Measurements from ENCODE around the gene DLL3. TPM values are rescaled to one million over a fixed set of nuclear protein-coding genes. Genes with fewer than 3 reads are reported as not detected.

The DLL3 gene
- total RNA-seq, 4 donors from 2014 or later, result 0.10 TPM; not detected in 3

- 91 to 95% methylated on average over 7 of the region's 7 CpGs for WGBS, 2 donors
- H3K4me3 ChIP-seq (ENCODE audit: low read depth, poor library complexity, severe bottlenecking), result no peak overlapping the region
- TF ChIP-seq CTCF (IDR thresholded peaks at IDR 0.05) (no peak), POLR2A (IDR thresholded peaks at IDR 0.05) (no peak)
- no peak for DNase-seq (ENCODE audit: low spot score in 2 of 2)
- intact Hi-C loops (cut with DNase I; ENCODE audit: low total_unique reads), result no loop called here
These were observed 30.8 kb upstream of the DLL3 start for GRCh38 chr19:39467941-39468340.

DNA sequence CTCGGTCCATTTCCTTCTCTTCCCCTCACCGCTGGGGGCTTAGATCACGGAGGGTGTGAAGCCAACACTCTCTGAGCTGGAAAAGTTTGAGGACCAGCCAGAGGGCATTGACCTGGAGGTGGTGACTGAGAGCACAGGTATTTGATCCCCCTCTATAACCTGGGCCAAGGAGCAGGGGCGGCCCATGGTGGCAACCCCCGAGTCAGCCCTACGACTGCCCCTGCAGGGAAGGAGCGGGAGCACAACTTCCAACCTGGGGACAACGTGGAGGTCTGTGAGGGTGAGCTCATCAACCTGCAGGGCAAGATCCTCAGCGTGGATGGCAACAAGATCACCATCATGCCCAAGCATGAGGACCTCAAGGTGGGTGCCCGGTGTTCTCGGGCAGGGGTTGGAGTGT is 29.7 kb upstream of the DLL3 start:
- DNase-seq (ENCODE audit: low spot score in 2 of 2), result no peak
- H3K4me3 ChIP-seq (ENCODE audit: low read depth, poor library complexity, severe bottlenecking), result no peak overlapping the region
- TF ChIP-seq POLR2A (IDR thresholded peaks at IDR 0.05), result no peak
- TF ChIP-seq CTCF (IDR thresholded peaks at IDR 0.05), result no peak
- 85 to 93% methylated on average over 11 of the region's 11 CpGs for WGBS, 2 donors
- intact Hi-C loops (cut with DNase I; ENCODE audit: low total_unique reads), result no loop called here

GRCh38 chr19:39469567-39469966 is 29.2 kb upstream of the DLL3 start:
- intact Hi-C loops (cut with DNase I; ENCODE audit: low total_unique reads), result no loop called here
- no peak for DNase-seq (ENCODE audit: low spot score in 2 of 2)
- 88 to 89% methylated on average over 6 of the region's 6 CpGs for WGBS, 2 donors
- no peak overlapping the region for H3K4me3 ChIP-seq (ENCODE audit: low read depth, poor library complexity, severe bottlenecking)
- TF ChIP-seq POLR2A (IDR thresholded peaks at IDR 0.05), result no peak
- no peak for TF ChIP-seq CTCF (IDR thresholded peaks at IDR 0.05)

DNA sequence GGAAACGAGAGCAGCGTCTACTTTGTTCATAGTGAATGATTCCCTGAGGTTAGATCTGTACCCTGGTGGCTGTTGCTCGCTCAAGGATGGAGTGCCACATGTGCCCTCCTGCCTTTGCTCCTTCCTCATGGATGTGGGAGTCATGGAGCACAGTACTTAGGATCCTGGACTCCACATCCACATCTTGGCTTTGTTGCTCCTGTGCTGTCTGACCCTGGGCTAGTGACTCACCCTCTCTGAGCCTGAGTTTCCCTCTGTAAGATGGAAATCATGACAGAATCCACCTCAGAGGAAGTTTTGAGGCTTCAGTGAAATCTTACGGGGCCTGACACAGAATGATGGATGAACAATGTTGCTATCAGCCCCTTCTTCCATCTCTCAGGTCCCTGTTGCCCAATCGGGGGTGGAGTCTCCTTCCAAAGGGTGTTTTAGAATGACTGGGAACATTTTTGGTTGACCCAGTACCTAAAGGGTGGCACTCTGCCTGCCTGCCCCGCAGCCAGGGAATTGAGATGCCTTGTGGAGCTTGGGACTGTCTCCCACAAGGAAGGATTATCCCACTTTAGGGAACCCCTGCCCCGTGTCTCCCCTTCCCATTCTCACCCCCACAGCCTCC is 27.9 kb upstream of the DLL3 start:
- TF ChIP-seq CTCF (IDR thresholded peaks at IDR 0.05) (no peak), POLR2A (IDR thresholded peaks at IDR 0.05) (no peak)
- 82 to 90% methylated on average over 7 of the region's 7 CpGs for WGBS, 2 donors
- DNase-seq (ENCODE audit: low spot score in 2 of 2), result no peak
- intact Hi-C loops (cut with DNase I; ENCODE audit: low total_unique reads), result no loop called here
- H3K4me3 ChIP-seq (ENCODE audit: low read depth, poor library complexity, severe bottlenecking), result no peak overlapping the region

- WGBS, 2 donors, result 80 to 83% methylated on average over 8 of the region's 8 CpGs
- intact Hi-C loops (cut with DNase I; ENCODE audit: low total_unique reads), result no loop called here
- TF ChIP-seq POLR2A (IDR thresholded peaks at IDR 0.05), result no peak
- TF ChIP-seq CTCF (IDR thresholded peaks at IDR 0.05), result no peak
- no peak for DNase-seq (ENCODE audit: low spot score in 2 of 2)
- no peak overlapping the region for H3K4me3 ChIP-seq (ENCODE audit: low read depth, poor library complexity, severe bottlenecking)
These were observed 26.8 kb upstream of the DLL3 start for GRCh38 chr19:39471756-39472536.

Measured in lower leg skin (tissue), 4 donors.